Keratinocyte (primary cell): Measurements from ENCODE around the gene CELSR1. TPM values are rescaled to one million over a fixed set of nuclear protein-coding genes. Genes with fewer than 3 reads are reported as not detected.

ENCODE experiments used
- DNase-seq: peaks from one replicate; pipeline ENCODE4 v3.0.0-alpha.2; 2011; ENCODE audit warnings: low read depth, missing footprints, low spot score
- FAIRE-seq: peaks from 2 replicates; lab custom pipeline; 2011; peaks lifted over from hg19 to GRCh38; lab: Jason Lieb, UNC
- H2AFZ ChIP-seq: 2 replicates; pipeline ENCODE4 v1.6.0; 2012; ENCODE audit warnings: low read length, control low read depth, inconsistent platforms; ENCODE audit not compliant: control insufficient read depth
- H3K27ac ChIP-seq: 2 replicates; pipeline ENCODE4 v1.5.1; 2011; ENCODE audit warnings: low read length; ENCODE audit not compliant: control insufficient read depth, insufficient read depth
- H3K27me3 ChIP-seq: 3 replicates; pipeline ENCODE4 v1.6.0; 2011; ENCODE audit warnings: low read length; ENCODE audit not compliant: control insufficient read depth, insufficient read depth; ENCODE audit errors: extremely low read depth
- H3K36me3 ChIP-seq, 2 experiments: 2 replicates in 1 of 2; 3 replicates in 1 of 2; pipeline ENCODE4 v1.5.1; 2011; ENCODE audit warnings: low read length in 2 of 2, mild to moderate bottlenecking in 1 of 2; ENCODE audit not compliant: control insufficient read depth in 2 of 2, insufficient read depth in 2 of 2; ENCODE audit errors: extremely low read depth in 1 of 2
- H3K4me1 ChIP-seq: 3 replicates; pipeline ENCODE4 v1.5.1; 2011; ENCODE audit warnings: low read length; ENCODE audit not compliant: control insufficient read depth, insufficient read depth; ENCODE audit errors: extremely low read depth
- H3K4me2 ChIP-seq: 3 replicates; pipeline ENCODE4 v1.6.0; 2011; ENCODE audit warnings: low read depth, low read length; ENCODE audit not compliant: control insufficient read depth, insufficient read depth; ENCODE audit errors: extremely low read depth
- H3K4me3 ChIP-seq, 3 experiments: fragments of 200-600 bp in 1 of 3; sonication (generic) in 1 of 3; 2 replicates in 2 of 3; 3 replicates in 1 of 3; pipeline ENCODE4 v1.5.1; 2011 to 2016; ENCODE audit warnings: low read length in 3 of 3, mild to moderate bottlenecking in 3 of 3, control low read depth in 2 of 3, inconsistent platforms in 1 of 3, low read depth in 1 of 3, mixed read lengths in 1 of 3, mixed run types in 1 of 3, moderate library complexity in 1 of 3; ENCODE audit not compliant: control insufficient read depth in 2 of 3, insufficient read depth in 2 of 3; ENCODE audit errors: extremely low read depth in 1 of 3
- H3K79me2 ChIP-seq: 2 replicates; pipeline ENCODE4 v1.6.0; 2012; ENCODE audit warnings: low read length; ENCODE audit not compliant: control insufficient read depth, insufficient read depth
- H3K9ac ChIP-seq: 3 replicates; pipeline ENCODE4 v1.6.0; 2011; ENCODE audit warnings: low read length; ENCODE audit not compliant: control insufficient read depth, insufficient read depth; ENCODE audit errors: extremely low read depth
- H3K9me1 ChIP-seq: 3 replicates; pipeline ENCODE4 v1.6.0; 2011; ENCODE audit warnings: low read length; ENCODE audit not compliant: control insufficient read depth, insufficient read depth; ENCODE audit errors: extremely low read depth
- H3K9me3 ChIP-seq: 2 replicates; pipeline ENCODE4 v1.5.1; 2012; ENCODE audit warnings: low read depth, low read length; ENCODE audit not compliant: control insufficient read depth
- H4K20me1 ChIP-seq: 3 replicates; pipeline ENCODE4 v1.6.0; 2011; ENCODE audit warnings: low read length; ENCODE audit not compliant: control insufficient read depth, insufficient read depth; ENCODE audit errors: extremely low read depth
- CTCF ChIP-seq, 3 experiments: IDR thresholded peaks in 1 of 3; conservative IDR thresholded peaks in 1 of 3; optimal IDR thresholded peaks in 1 of 3; 2 replicates in 2 of 3; 3 replicates in 1 of 3; pipeline versions ENCODE3 to v1.5.1; 2011; ENCODE audit warnings: low read length in 3 of 3, mild to moderate bottlenecking in 3 of 3, moderate library complexity in 2 of 3, control low read depth in 1 of 3, inconsistent platforms in 1 of 3; ENCODE audit not compliant: insufficient read depth in 2 of 3; ENCODE audit errors: extremely low read depth in 1 of 3
- EZH2 ChIP-seq: IDR thresholded peaks from one replicate; pipeline ENCODE4 v1.6.1; 2012; ENCODE audit warnings: inconsistent platforms, mild to moderate bottlenecking, low read length, moderate library complexity
- dilution Hi-C: fragments of 300-500 bp; cut with MboI; formaldehyde crosslinking; loops from one replicate; pipeline ENCODE4 v1.7.0; 2020; ENCODE audit warnings: low sequenced_read_pairs; ENCODE audit not compliant: extremely low pct_ligation_motif_present
- polyA plus RNA-seq, 5 experiments: library from polyadenylated mRNA; depleted of rRNA in 3 of 5; stranded (reverse) in 3 of 5; stranded (forward) in 1 of 5; unstranded in 1 of 5; fragments of >200 nt; gene quantifications; 1 replicate in 1 of 5; 2 replicates in 3 of 5; 3 replicates in 1 of 5; pipeline versions ENCODE4 v1.2.1 to v1.2.3, GENCODE V29; 2011 to 2012; ENCODE audit warnings: missing spikeins in 2 of 5, low read depth in 1 of 5, low replicate concordance in 1 of 5

Gene CELSR1
- polyA plus RNA-seq, 1 donor (not counting 4 experiments of a cell fraction or from before 2014, with no cell fraction given), result 16.1 TPM

DNA sequence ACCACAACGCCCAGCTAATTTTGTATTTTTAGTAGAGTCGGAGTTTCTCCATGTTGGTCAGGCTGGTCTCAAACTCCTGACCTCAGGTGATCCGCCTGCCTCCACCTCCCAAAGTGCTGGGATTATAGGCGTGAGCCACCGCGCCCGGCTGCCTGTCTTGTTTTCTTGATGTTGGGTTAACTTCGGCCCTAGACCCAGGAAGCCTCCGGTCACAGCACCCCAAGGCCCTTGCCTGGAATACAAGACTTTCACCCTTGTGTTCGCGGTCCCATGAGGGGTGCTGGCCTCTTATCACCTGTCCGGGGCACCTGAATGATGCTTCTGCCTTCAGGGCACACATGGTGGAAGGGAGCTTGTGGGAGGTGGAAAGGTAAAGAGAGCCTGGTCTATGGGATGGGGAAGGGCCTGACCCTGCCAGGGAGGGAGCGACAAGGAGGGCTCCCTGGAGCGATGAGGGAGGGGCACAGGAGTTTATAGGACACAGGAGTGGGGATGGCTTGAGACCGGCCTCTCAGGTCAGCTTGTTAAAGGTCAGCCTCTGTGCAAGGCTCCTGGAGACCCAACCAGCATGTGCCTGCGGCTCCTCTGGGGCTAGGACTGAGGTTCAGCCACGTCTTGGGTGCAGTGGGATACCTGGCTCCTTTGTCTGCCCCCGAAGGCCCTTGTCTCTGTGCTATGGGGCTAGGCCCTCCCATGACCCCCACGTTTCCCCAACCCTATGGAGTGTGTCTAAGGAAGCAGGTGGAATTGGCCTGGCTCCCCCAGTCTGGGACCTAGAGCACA lies 48.1 kb upstream of the CELSR1 start:
- TF ChIP-seq EZH2, result no peak
- H2AFZ ChIP-seq, result no peak overlapping the region
- no peak overlapping the region for H3K9ac ChIP-seq
- no peak overlapping the region for H3K27ac ChIP-seq
- H3K4me2 ChIP-seq, result no peak overlapping the region
- FAIRE-seq (no peak), DNase-seq (no peak)
- peaks cover 0 to 3% of the 10 kb centered on the region in 2 experiments for H3K36me3 ChIP-seq
- peaks cover 23% of the 10 kb centered on the region for H3K4me1 ChIP-seq
- no peaks in the 10 kb centered on the region for H3K9me1 ChIP-seq
- no peaks in the 10 kb centered on the region for H3K9me3 ChIP-seq
- peaks cover 17% of the 10 kb centered on the region for H3K79me2 ChIP-seq
- H3K27me3 ChIP-seq, result peaks cover 3% of the 10 kb centered on the region
- H4K20me1 ChIP-seq, result peaks cover 6% of the 10 kb centered on the region
- H3K4me3 ChIP-seq, result no peak overlapping the region
- dilution Hi-C loops, result no loop called here

GRCh38 chr22:46584081-46584921 lies 46.9 kb upstream of the CELSR1 start:
- Histone ChIP-seq H3K27me3 (peaks cover 3% of the 10 kb centered on the region), H3K9me3 (no peaks in the 10 kb centered on the region), H3K27ac (peak overlapping the region; percentile 65), H3K9ac (peak overlapping the region; percentile 63), H4K20me1 (peaks cover 6% of the 10 kb centered on the region), H3K4me3 (peak overlapping the region; percentile 3 to 48 (median 47)), H2AFZ (peak overlapping the region; percentile 43), H3K79me2 (peaks cover 23% of the 10 kb centered on the region), H3K9me1 (no peaks in the 10 kb centered on the region), H3K4me2 (peak overlapping the region; percentile 77), H3K36me3 (peaks cover 0 to 3% of the 10 kb centered on the region in 2 experiments), H3K4me1 (peaks cover 36% of the 10 kb centered on the region)
- FAIRE-seq, result peak; percentile 94
- no peak for TF ChIP-seq EZH2
- TF ChIP-seq CTCF (optimal IDR thresholded peaks at IDR 0.05 in 1 of 3, IDR thresholded peaks at IDR 0.05 in 1 of 3, conservative IDR thresholded peaks at IDR 0.05 in 1 of 3; ENCODE audit: extremely low read depth in 1 of 3, insufficient read depth in 2 of 3, low read length in 3 of 3), result no peak
- dilution Hi-C loops, result no loop called here
- DNase-seq, result peak; percentile 42
